ENCODE data around the gene RENBP. TPM values are rescaled to one million over a fixed set of nuclear protein-coding genes. Genes with fewer than 3 reads are reported as not detected.

Gene RENBP
- total and polyA plus RNA-seq, 8 donors, result 0.43 to 7.5 (median 2.4) TPM

- TF ChIP-seq, protein P1, sequence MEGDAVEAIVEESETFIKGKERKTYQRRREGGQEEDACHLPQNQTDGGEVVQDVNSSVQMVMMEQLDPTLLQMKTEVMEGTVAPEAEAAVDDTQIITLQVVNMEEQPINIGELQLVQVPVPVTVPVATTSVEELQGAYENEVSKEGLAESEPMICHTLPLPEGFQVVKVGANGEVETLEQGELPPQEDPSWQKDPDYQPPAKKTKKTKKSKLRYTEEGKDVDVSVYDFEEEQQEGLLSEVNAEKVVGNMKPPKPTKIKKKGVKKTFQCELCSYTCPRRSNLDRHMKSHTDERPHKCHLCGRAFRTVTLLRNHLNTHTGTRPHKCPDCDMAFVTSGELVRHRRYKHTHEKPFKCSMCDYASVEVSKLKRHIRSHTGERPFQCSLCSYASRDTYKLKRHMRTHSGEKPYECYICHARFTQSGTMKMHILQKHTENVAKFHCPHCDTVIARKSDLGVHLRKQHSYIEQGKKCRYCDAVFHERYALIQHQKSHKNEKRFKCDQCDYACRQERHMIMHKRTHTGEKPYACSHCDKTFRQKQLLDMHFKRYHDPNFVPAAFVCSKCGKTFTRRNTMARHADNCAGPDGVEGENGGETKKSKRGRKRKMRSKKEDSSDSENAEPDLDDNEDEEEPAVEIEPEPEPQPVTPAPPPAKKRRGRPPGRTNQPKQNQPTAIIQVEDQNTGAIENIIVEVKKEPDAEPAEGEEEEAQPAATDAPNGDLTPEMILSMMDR (IDR thresholded peaks at IDR 0.05), result no peak
- no peak for ATAC-seq
- no peak for FAIRE-seq
- Histone ChIP-seq H3K4me1 (no peaks in the 10 kb centered on the region), H3K4me3 (no peak overlapping the region), H3K9me3 (no peaks in the 10 kb centered on the region), H3K36me3 (peaks cover 0 to 54% (median 18%) of the 10 kb centered on the region in 3 donors), H3K27me3 (peaks cover 0 to 4% (median 0%) of the 10 kb centered on the region in 4 donors), H3K27ac (no peak overlapping the region)
- DNase-seq, result peak in 2 of 6 donors; percentile 25 to 67
- intact Hi-C loops (cut with DNase I), result loop anchor here in 2 of 3 donors (10.0 kb wide), 2 partner anchors 181 to 191 kb away; partner anchors contain the start of gene PLXNB3 (in 1 of the 2)
- WGBS, 2 donors, result 91 to 93% methylated on average over 35 of the region's 35 CpGs
Observed at GRCh38 chrX:153956044-153956907, 11.8 kb upstream of the RENBP start.

DNA sequence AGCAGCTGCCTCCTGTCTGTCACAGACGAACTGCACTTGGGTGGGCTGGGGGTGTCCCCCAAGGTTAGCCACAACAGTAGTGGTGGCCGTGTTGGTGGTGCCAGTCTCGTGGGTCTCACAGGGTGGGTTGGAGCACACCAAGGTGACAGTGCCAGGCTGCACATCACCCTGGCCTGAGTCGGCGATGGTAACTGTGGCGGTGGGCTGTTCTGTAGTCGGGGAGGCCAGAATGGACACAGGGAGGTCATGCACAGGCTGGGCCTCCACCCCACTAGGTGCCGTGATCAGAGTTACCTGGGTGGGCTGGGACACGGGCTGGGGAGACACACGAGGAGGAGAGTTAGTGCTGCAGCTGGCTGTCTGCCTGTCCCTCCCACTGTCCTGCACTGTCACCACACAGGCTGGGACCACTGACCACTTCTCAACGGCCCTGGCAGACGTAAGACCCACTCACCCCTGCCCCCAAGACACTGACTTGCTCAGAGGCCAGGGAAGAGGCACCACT lies 10.8 kb upstream of the RENBP start:
- peaks cover 0 to 4% (median 0%) of the 10 kb centered on the region in 4 donors for H3K27me3 ChIP-seq
- intact Hi-C loops (cut with DNase I), result loop anchor here in 2 of 3 donors (10.0 kb wide), 2 partner anchors 180 to 190 kb away; partner anchors contain the start of gene PLXNB3 (in 1 of the 2)
- H3K4me3 ChIP-seq, result no peak overlapping the region
- H3K4me1 ChIP-seq, result no peaks in the 10 kb centered on the region
- peak in 1 of 6 donors; percentile 62 for DNase-seq
- ATAC-seq, result no peak
- no peaks in the 10 kb centered on the region for H3K9me3 ChIP-seq
- TF ChIP-seq, protein P1 (IDR thresholded peaks at IDR 0.05), result no peak
- 82 to 90% methylated on average over 12 of the region's 12 CpGs for WGBS, 2 donors
- H3K36me3 ChIP-seq, result peaks cover 0 to 57% (median 23%) of the 10 kb centered on the region in 3 donors
- FAIRE-seq, result no peak
- H3K27ac ChIP-seq, result no peak overlapping the region

GRCh38 chrX:153954558-153955227 lies 10.2 kb upstream of the RENBP start:
- peaks cover 0 to 53% (median 20%) of the 10 kb centered on the region in 3 donors for H3K36me3 ChIP-seq
- H3K27ac ChIP-seq, result no peak overlapping the region
- intact Hi-C loops (cut with DNase I), result loop anchor here (5.0 to 10.0 kb wide), 3 partner anchors 180 to 190 kb away; partner anchors contain the start of gene PLXNB3 (in 1 of the 3)
- peaks cover 0 to 4% (median 0%) of the 10 kb centered on the region in 4 donors for H3K27me3 ChIP-seq
- no peaks in the 10 kb centered on the region for H3K4me1 ChIP-seq
- ATAC-seq (no peak), FAIRE-seq (no peak), DNase-seq (peak in 2 of 6 donors; percentile 27 to 72)
- H3K9me3 ChIP-seq, result no peaks in the 10 kb centered on the region
- H3K4me3 ChIP-seq, result no peak overlapping the region
- TF ChIP-seq, protein P1 (IDR thresholded peaks at IDR 0.05), result no peak
- WGBS, 2 donors, result 93 to 94% methylated on average over 37 to 44 of the region's 44 CpGs

GRCh38 chrX:153953892-153954557 lies 9.6 kb upstream of the RENBP start:
- ATAC-seq (peak in 2 of 4 donors; percentile 2), DNase-seq (peak in 2 of 6 donors; percentile 40 to 78), FAIRE-seq (no peak)
- peaks cover 0 to 4% (median 0%) of the 10 kb centered on the region in 4 donors for H3K27me3 ChIP-seq
- peaks cover 0 to 46% (median 20%) of the 10 kb centered on the region in 3 donors for H3K36me3 ChIP-seq
- H3K9me3 ChIP-seq, result no peaks in the 10 kb centered on the region
- no peaks in the 10 kb centered on the region for H3K4me1 ChIP-seq
- H3K27ac ChIP-seq, result no peak overlapping the region
- intact Hi-C loops (cut with DNase I), result loop anchor here (5.0 to 10.0 kb wide), 3 partner anchors 179 to 189 kb away; partner anchors contain the start of gene PLXNB3 (in 1 of the 3)
- TF ChIP-seq, protein P1 (IDR thresholded peaks at IDR 0.05), result no peak
- H3K4me3 ChIP-seq, result no peak overlapping the region
- 84 to 87% methylated on average over 31 to 33 of the region's 33 CpGs for WGBS, 2 donors

Measured in pancreas (tissue), 10 donors.